Liver (tissue), 9 donors: Measurements from ENCODE around the gene SCD5. TPM values are rescaled to one million over a fixed set of nuclear protein-coding genes. Genes with fewer than 3 reads are reported as not detected.

Experiments used
- DNase-seq: peaks from one replicate; pipeline ENCODE4 v3.0.0-alpha.2; 2017; ENCODE audit warnings: low spot score
- H3K27ac ChIP-seq, 2 donors: one replicate each; pipeline ENCODE4 v1.7.0; 2013; ENCODE audit warnings: inconsistent platforms in 2 of 2, low read length in 2 of 2, control low read depth in 1 of 2, low read depth in 1 of 2, mild to moderate bottlenecking in 1 of 2
- H3K27me3 ChIP-seq, 4 donors: one replicate each; pipeline versions ENCODE4 v1.6.1 to v1.7.0; 2013; ENCODE audit warnings: low read length in 3 of 4, inconsistent platforms in 1 of 4, mild to moderate bottlenecking in 1 of 4, moderate library complexity in 1 of 4; ENCODE audit not compliant: control insufficient read depth in 4 of 4, insufficient read depth in 4 of 4
- H3K36me3 ChIP-seq, 4 donors: one replicate each; pipeline versions ENCODE4 v1.6.1 to v1.7.0; 2013; ENCODE audit warnings: low read length in 3 of 4, mild to moderate bottlenecking in 3 of 4, low read depth in 1 of 4, moderate library complexity in 1 of 4; ENCODE audit not compliant: control insufficient read depth in 4 of 4, insufficient read depth in 3 of 4
- H3K4me1 ChIP-seq, 4 donors: one replicate each; pipeline versions ENCODE4 v1.6.1 to v1.7.0; 2013; ENCODE audit warnings: low read length in 3 of 4, mild to moderate bottlenecking in 3 of 4, moderate library complexity in 1 of 4; ENCODE audit not compliant: control insufficient read depth in 4 of 4, insufficient read depth in 4 of 4
- H3K4me3 ChIP-seq, 3 donors: one replicate each; pipeline versions ENCODE4 v1.6.1 to v1.7.0; 2013; ENCODE audit warnings: low read length in 3 of 3, control low read depth in 1 of 3, low read depth in 1 of 3, mild to moderate bottlenecking in 1 of 3
- H3K9ac ChIP-seq, 2 donors: one replicate each; pipeline ENCODE4 v1.7.0; 2013; ENCODE audit warnings: low read length in 2 of 2, mild to moderate bottlenecking in 2 of 2, moderate library complexity in 2 of 2, control low read depth in 1 of 2, low read depth in 1 of 2
- H3K9me3 ChIP-seq, 4 donors: one replicate each; pipeline versions ENCODE4 v1.6.1 to v1.7.0; 2013; ENCODE audit warnings: low read length in 3 of 4; ENCODE audit not compliant: control insufficient read depth in 4 of 4
- GABPA ChIP-seq, 2 donors: IDR thresholded peaks in 1 of 2; conservative IDR thresholded peaks in 1 of 2; 2 replicates each; pipeline ENCODE4 v1.6.1; 2016; ENCODE audit warnings: antibody characterized with exemption in 2 of 2, mild to moderate bottlenecking in 1 of 2, moderate library complexity in 1 of 2
- NR2F2 ChIP-seq: IDR thresholded peaks from 2 replicates; pipeline ENCODE4 v1.6.1; 2016; ENCODE audit warnings: antibody characterized with exemption
- RAD21 ChIP-seq, 2 donors: IDR thresholded peaks; 2 replicates each; pipeline ENCODE4 v1.6.1; 2016; ENCODE audit warnings: antibody characterized with exemption in 2 of 2, mild to moderate bottlenecking in 2 of 2
- RXRA ChIP-seq, 2 donors: IDR thresholded peaks; 2 replicates each; pipeline ENCODE4 v1.6.1; 2017 to 2018; ENCODE audit warnings: antibody characterized with exemption in 2 of 2, mild to moderate bottlenecking in 1 of 2
- SP1 ChIP-seq: IDR thresholded peaks from 2 replicates; pipeline ENCODE4 v1.6.1; 2018; ENCODE audit warnings: antibody characterized with exemption, mild to moderate bottlenecking
- TAF1 ChIP-seq: conservative IDR thresholded peaks from 2 replicates; pipeline ENCODE4 v1.6.1; 2016; ENCODE audit warnings: antibody characterized with exemption, mild to moderate bottlenecking
- ZBTB33 ChIP-seq: IDR thresholded peaks from 2 replicates; pipeline ENCODE4 v1.6.1; 2016; ENCODE audit warnings: antibody characterized with exemption
- WGBS: extraction: QIAGEN DNeasy Blood & Tissue Kit; methylation state at CpG from one replicate; pipeline ENCODE4 v1.1.7; 2013; 5-methylcytosine and 5-hydroxymethylcytosine counted together
- polyA plus RNA-seq, 2 donors: library from polyadenylated mRNA; stranded (reverse) in 1 of 2; unstranded in 1 of 2; fragments of 200-250 nt in 1 of 2; fragments of >200 nt in 1 of 2; fragmentation: Nextera tagmentation in 1 of 2; extraction: Ambion mirVana in 1 of 2; gene quantifications; one replicate each; pipeline versions ENCODE4 v1.2.1 to v1.2.3, GENCODE V29; 2013 to 2015
- total RNA-seq, 2 donors: library from RNA; depleted of rRNA; stranded (reverse); fragments of >200 nt; gene quantifications; one replicate each; pipeline ENCODE4 v1.2.3, GENCODE V29; 2014
- TF ChIP-seq, protein P1 (sequence below): IDR thresholded peaks from 2 replicates; pipeline ENCODE4 v1.6.1; 2016; ENCODE audit warnings: antibody characterized with exemption, mild to moderate bottlenecking
- TF ChIP-seq, protein P2 (sequence below): fragments of 150-350 bp; IDR thresholded peaks from 2 replicates; pipeline ENCODE4 v1.5.1; 2017; ENCODE audit warnings: improper control_type of control experiment, low read depth, low read length; ENCODE audit not compliant: missing input control
- TF ChIP-seq, protein P3 (sequence below): IDR thresholded peaks from 2 replicates; pipeline ENCODE4 v1.6.1; 2016; ENCODE audit warnings: antibody characterized with exemption
- donor health status: healthy.
- donor health status: healthy.
- donor health status: healthy.
- donor health status: healthy.
- donor health status: healthy.

Gene SCD5
- total and polyA plus RNA-seq, 4 donors: 0.14 to 1.9 (median 0.57) TPM

GRCh38 chr4:82780752-82781231 lies 17.8 kb downstream of the SCD5 start (continued):
- TF ChIP-seq, protein P1, sequence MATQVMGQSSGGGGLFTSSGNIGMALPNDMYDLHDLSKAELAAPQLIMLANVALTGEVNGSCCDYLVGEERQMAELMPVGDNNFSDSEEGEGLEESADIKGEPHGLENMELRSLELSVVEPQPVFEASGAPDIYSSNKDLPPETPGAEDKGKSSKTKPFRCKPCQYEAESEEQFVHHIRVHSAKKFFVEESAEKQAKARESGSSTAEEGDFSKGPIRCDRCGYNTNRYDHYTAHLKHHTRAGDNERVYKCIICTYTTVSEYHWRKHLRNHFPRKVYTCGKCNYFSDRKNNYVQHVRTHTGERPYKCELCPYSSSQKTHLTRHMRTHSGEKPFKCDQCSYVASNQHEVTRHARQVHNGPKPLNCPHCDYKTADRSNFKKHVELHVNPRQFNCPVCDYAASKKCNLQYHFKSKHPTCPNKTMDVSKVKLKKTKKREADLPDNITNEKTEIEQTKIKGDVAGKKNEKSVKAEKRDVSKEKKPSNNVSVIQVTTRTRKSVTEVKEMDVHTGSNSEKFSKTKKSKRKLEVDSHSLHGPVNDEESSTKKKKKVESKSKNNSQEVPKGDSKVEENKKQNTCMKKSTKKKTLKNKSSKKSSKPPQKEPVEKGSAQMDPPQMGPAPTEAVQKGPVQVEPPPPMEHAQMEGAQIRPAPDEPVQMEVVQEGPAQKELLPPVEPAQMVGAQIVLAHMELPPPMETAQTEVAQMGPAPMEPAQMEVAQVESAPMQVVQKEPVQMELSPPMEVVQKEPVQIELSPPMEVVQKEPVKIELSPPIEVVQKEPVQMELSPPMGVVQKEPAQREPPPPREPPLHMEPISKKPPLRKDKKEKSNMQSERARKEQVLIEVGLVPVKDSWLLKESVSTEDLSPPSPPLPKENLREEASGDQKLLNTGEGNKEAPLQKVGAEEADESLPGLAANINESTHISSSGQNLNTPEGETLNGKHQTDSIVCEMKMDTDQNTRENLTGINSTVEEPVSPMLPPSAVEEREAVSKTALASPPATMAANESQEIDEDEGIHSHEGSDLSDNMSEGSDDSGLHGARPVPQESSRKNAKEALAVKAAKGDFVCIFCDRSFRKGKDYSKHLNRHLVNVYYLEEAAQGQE: no peak

DNA sequence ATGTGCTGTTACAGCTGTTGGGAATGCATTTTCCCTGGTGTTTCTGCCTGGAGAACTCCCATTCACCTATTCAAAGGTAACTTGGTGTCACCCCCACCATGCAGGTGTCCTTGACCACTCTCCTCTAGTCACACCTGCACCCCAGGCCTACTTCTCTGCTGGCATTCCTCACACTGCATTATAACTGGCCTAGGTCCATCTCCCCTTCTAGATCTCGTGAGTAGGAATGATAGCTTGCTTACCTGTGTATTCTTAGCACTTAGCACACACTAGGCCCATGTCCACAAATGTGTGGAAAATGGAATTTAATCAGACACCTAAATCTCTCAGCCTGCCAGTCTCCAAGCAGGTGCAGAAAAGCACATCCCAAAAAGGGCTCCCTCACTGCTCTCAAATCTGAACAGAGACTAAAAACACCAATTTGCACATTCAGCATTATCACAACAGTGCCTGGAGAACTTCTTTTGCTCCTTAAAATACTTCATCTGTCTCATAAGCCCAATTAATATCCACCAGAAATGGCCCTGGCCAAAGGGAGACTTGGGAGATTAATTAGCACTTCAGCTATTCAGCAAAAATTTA lies 18.3 kb downstream of the SCD5 start:
- Histone ChIP-seq H3K9ac (no peak overlapping the region), H3K27me3 (no peaks in the 10 kb centered on the region), H3K9me3 (no peaks in the 10 kb centered on the region), H3K27ac (no peak overlapping the region), H3K4me3 (no peak overlapping the region), H3K4me1 (no peaks in the 10 kb centered on the region), H3K36me3 (no peaks in the 10 kb centered on the region)
- 83% methylated on average over 1 of the region's 1 CpG for WGBS
- TF ChIP-seq NR2F2: no peak
- DNase-seq: no peak

DNA sequence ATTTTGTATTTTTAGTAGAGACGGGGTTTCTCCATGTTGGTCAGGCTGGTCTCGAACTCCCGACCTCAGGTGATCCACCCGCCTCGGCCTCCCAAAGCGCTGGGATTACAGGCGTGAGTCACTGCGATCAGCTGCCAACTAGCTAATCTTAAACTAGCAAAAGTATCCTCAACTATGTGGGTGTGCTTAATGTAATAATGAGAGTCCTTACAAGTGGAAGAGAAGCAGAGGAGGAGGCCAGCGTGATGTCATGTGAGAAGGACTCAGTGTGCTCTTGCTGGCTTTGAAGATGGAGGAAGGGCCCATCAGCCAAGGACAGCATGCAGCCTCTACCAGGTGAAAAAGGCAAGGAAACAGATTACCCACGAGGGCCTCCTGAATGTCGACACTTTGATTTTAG lies 19.6 kb downstream of the SCD5 start:
- H3K36me3 ChIP-seq: no peaks in the 10 kb centered on the region
- no peak for DNase-seq
- no peaks in the 10 kb centered on the region for H3K9me3 ChIP-seq
- H3K4me1 ChIP-seq: no peaks in the 10 kb centered on the region
- H3K9ac ChIP-seq: no peak overlapping the region
- H3K27ac ChIP-seq: no peak overlapping the region
- no peak overlapping the region for H3K4me3 ChIP-seq
- no peak for TF ChIP-seq ZBTB33
- TF ChIP-seq RXRA (IDR thresholded peaks at IDR 0.05): no peak
- TF ChIP-seq RAD21 (IDR thresholded peaks at IDR 0.05): no peak
- TF ChIP-seq SP1: no peak
- TF ChIP-seq NR2F2: no peak
- TF ChIP-seq, protein P2, sequence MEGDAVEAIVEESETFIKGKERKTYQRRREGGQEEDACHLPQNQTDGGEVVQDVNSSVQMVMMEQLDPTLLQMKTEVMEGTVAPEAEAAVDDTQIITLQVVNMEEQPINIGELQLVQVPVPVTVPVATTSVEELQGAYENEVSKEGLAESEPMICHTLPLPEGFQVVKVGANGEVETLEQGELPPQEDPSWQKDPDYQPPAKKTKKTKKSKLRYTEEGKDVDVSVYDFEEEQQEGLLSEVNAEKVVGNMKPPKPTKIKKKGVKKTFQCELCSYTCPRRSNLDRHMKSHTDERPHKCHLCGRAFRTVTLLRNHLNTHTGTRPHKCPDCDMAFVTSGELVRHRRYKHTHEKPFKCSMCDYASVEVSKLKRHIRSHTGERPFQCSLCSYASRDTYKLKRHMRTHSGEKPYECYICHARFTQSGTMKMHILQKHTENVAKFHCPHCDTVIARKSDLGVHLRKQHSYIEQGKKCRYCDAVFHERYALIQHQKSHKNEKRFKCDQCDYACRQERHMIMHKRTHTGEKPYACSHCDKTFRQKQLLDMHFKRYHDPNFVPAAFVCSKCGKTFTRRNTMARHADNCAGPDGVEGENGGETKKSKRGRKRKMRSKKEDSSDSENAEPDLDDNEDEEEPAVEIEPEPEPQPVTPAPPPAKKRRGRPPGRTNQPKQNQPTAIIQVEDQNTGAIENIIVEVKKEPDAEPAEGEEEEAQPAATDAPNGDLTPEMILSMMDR: no peak
- no peak for TF ChIP-seq TAF1
- TF ChIP-seq, protein P3, sequence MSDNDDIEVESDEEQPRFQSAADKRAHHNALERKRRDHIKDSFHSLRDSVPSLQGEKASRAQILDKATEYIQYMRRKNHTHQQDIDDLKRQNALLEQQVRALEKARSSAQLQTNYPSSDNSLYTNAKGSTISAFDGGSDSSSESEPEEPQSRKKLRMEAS: no peak
- no peak for TF ChIP-seq GABPA (IDR thresholded peaks at IDR 0.05 in 1 of 2, conservative IDR thresholded peaks at IDR 0.05 in 1 of 2)
- no peaks in the 10 kb centered on the region for H3K27me3 ChIP-seq
- WGBS: 93% methylated on average over 10 of the region's 11 CpGs
